ENCODE measurements around the gene MT1M.

- TF ChIP-seq CTCF (IDR thresholded peaks at IDR 0.05; ENCODE audit: low read length) (no peak), EZH2 (IDR thresholded peaks at IDR 0.05; ENCODE audit: borderline replicate concordance, low read length) (no peak)
These were observed 7.6 kb downstream of the MT1M start for GRCh38 chr16:56640076-56640475.
